Mucosa of descending colon (tissue), 3 donors: Measurements from ENCODE around the gene STK32C. TPM values are rescaled to one million over a fixed set of nuclear protein-coding genes. Genes with fewer than 3 reads are reported as not detected.
"Not testable (repeated sequence)": the region's sequence is repeated elsewhere in the genome, so short reads cannot be mapped to it uniquely, and the experiment has no call there.

Experiments
- ATAC-seq: fragments of 200-7000 bp; cut with Tn5 transposase; one replicate; pipeline ENCODE4 v1.9.1; 2020; ENCODE audit warnings: mild to moderate bottlenecking, moderate library complexity
- DNase-seq, 3 donors: peaks; one replicate each; pipeline ENCODE4 v3.0.0-alpha.2; 2020
- H3K36me3 ChIP-seq: fragments of 200-600 bp; one replicate; pipeline ENCODE4 v1.8.0; 2021; ENCODE audit warnings: low read depth, mild to moderate bottlenecking
- H3K4me1 ChIP-seq: fragments of 200-600 bp; one replicate; pipeline ENCODE4 v1.8.0; 2021; ENCODE audit warnings: low read depth, mild to moderate bottlenecking
- H3K4me3 ChIP-seq: fragments of 200-600 bp; one replicate; pipeline ENCODE4 v1.8.0; 2021; ENCODE audit warnings: mild to moderate bottlenecking
- H3K9me3 ChIP-seq: fragments of 200-600 bp; one replicate; pipeline ENCODE4 v1.8.0; 2021; ENCODE audit warnings: mild to moderate bottlenecking
- CTCF ChIP-seq: fragments of 200-600 bp; IDR thresholded peaks from one replicate; pipeline ENCODE4 v1.8.0; 2022; ENCODE audit warnings: antibody characterized with exemption, mild to moderate bottlenecking
- intact Hi-C, 2 donors: fragments of 100-400 bp; cut with DNase I in 1 of 2; cut with micrococcal nuclease in 1 of 2; formaldehyde crosslinking; loops; one replicate each; pipeline versions ENCODE4 v1.11.0 to v1.11.1; 2022; cut with DNase I, micrococcal nuclease
- total RNA-seq, 3 donors: library from RNA; stranded (reverse); fragmentation: NEBNext Ultra II Directional in 2 of 3; extraction: Animal tissue kit (Norgen Biotek cat#: 25700) in 2 of 3; gene quantifications; one replicate each; pipeline versions ENCODE4 v1.2.1 to v1.2.4, GENCODE V29; 2021 to 2023
- donor health status: DM: no; HTN: no; CAD: no; lungs with moderate emphysema.
- donor health status: DM: no; HTN: no; CAD: no.
- donor health status: DM: no; HTN: yes; CAD: no.

Gene STK32C
- total RNA-seq, 3 donors from 2014 or later = 4.5 to 11.5 (median 11.1) TPM

DNA sequence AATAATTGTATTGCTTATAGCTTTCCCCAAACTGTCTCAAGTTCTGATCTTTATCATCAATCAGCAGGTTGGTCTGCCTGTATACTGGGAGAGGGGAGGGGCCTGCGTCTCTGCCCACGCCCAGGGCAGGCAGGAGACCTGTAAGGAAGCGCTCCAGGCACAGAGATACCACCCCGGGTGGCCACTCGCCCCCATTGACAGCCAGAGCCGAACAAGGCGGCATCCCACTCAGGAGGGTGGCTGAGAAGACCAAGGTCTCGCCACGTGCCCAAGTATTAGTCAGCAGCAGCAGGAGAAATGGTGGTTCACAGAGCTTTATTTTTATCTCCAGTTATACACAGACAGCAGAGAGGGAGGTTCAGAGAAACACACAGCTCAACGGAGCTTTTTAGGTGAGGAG, 7.2 kb downstream of the STK32C start:
- H3K4me3 ChIP-seq = no peak overlapping the region
- TF ChIP-seq CTCF = no peak
- DNase-seq (peak in 2 of 3 donors; percentile 6 to 22), ATAC-seq (no peak)
- no peaks in the 10 kb centered on the region for H3K4me1 ChIP-seq
- no peaks in the 10 kb centered on the region for H3K9me3 ChIP-seq
- intact Hi-C loops = no loop called here
- H3K36me3 ChIP-seq = no peaks in the 10 kb centered on the region

DNA sequence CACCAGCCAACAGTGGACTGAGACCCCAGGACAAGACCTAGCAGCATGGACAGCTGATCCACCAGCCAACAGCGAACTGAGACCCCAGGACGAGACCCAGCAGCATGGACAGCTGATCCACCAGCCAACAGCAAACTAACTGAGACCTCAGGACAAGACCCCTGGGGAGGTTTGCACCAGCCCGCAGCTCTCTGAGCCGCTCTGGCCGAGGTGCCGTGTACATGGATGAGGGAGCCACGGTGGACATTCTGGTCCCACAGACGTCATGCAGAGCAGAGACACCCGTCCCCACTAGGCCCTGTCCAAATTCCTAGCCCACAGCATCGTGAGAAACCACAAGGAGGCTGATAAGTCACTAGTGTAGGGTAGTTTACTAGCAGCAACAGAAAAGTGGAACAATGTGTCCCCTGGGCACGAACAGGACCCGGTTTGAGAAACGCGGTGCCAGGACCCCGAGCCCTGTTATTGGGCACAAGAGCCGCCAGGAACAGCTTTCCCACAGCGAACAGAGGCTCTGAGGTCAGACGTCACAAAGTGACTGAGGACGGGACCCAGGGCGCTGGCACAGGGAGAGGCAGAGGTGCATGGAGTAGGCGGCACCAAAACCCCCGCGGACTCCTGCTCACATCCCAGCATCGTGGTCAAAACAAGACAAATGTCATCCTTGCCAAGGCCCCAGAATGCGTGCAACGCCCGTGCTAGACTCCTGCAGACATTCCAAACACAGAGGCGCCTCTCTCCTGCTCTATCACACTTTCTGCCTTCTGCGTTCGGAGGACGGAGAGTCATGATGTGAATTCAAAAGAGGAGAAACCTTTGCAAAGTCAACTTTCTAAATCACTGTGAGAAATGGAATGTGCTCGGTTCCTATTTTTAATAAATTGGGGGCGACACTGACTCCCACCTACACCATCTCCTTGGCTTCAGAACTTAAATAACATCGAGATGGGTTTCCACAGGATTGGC, 8.1 kb downstream of the STK32C start:
- intact Hi-C loops = no loop called here
- no peaks in the 10 kb centered on the region for H3K36me3 ChIP-seq
- no peaks in the 10 kb centered on the region for H3K4me1 ChIP-seq
- no peak for ATAC-seq
- no peak overlapping the region for H3K4me3 ChIP-seq
- H3K9me3 ChIP-seq = no peaks in the 10 kb centered on the region
- TF ChIP-seq CTCF = no peak
- peak in 2 of 3 donors; percentile 14 to 22 for DNase-seq

DNA sequence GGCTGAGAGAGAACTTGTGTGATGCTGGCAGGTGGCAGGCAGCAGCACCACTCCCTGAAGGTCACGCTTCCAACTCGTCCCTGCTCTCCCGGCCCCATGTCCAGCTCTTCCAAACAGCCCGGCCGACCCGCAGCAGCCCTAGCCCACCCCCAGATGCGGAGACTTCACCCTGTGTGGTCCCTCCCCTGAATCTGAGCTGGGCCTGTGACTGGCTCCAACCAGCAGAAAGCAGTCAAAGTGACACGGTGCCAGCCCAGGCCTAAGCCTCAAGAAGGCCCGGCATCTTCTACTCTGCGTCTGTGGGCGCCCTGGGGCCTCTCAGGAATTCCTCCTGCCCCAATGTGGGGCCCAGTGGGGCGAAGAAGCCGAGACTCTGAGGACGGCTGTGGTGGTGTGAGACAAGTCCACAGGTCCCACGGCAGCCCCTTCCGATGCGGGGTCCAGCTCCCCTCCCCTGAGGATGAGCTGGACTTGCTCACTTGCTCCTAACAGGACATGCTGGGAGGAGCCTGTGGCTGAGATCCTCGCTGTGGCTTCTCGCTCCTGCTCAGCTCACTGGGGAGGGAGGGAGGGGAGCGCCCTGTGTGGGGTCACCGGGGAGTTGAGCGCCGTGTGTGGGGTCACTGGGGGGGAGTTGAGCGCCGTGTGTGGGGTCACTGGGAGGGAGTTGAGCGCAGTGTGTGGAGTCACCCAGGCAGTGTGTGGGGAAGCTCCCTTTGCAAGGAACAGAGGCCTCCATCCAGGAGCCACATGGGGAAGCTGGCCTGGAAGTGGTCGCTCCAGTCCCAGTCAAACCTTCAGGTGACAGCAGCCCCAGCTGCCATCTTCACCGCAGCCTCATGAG, 9.5 kb downstream of the STK32C start:
- Histone ChIP-seq H3K4me3 (no peak overlapping the region), H3K36me3 (no peaks in the 10 kb centered on the region), H3K4me1 (no peaks in the 10 kb centered on the region), H3K9me3 (no peaks in the 10 kb centered on the region)
- intact Hi-C loops = no loop called here
- DNase-seq (peak in 2 of 3 donors; percentile 14 to 37), ATAC-seq (no peak)
- no peak for TF ChIP-seq CTCF

DNA sequence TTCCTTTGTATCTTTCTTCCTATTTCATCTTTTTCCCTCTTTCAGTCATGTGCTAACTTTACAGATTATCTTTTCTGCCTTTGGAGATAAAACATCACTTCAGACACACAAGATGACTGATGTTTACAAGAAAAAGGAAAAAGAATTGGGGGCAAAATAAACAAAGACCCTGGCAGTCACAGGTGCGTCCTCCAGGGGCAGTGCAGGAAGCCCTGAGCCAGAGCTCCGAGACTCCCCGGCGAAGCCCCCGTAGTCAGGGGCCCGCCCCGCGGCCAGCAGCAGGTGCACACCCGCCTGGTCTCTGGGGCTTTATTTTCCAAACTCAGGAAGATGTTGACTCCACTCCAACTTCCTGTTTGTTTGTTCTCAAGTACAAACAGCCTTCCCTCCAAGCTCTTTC, 10.2 kb downstream of the STK32C start:
- no peaks in the 10 kb centered on the region for H3K36me3 ChIP-seq
- intact Hi-C loops = no loop called here
- DNase-seq (peak in 2 of 3 donors; percentile 1 to 22), ATAC-seq (no peak)
- no peaks in the 10 kb centered on the region for H3K4me1 ChIP-seq
- TF ChIP-seq CTCF = no peak
- no peaks in the 10 kb centered on the region for H3K9me3 ChIP-seq
- H3K4me3 ChIP-seq = no peak overlapping the region

DNA sequence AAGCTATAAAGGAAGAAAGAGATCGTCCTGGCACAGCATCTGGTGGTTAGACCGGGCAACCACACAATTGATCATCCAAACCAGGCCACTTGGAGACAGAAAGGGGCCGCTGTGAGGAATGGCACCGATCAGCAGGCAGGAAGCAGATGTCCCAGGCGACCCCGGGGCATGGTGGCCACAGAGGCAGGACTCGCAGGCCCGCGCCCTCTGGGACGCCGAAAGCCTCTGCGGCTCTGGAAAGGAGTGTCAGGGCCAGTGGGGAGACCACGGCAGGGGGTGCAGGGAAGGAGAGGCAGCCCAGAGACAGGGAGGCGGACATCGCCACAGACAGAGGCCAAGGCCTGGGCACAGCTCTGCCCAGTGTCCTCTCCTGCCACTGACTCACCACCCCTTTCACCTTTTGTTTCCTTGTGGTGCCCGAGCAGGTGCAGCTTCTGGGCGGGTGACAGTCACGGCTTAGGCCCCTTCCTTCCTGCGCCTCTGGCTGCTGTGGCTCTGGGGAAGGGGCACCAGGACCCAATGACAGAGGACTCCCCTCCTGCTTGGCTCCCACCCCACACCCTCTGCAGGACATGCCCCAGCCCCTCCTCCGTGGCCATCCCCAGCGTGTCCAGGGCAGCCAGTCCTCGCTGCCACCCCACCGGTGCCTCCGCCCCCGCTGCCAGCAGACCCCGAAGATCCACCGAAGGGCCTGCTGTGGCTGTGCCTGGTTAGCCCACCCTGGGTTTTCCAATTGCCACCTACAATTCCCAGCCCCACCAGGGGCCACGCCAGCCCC, 10.9 kb downstream of the STK32C start:
- Histone ChIP-seq H3K36me3 (no peaks in the 10 kb centered on the region), H3K9me3 (no peaks in the 10 kb centered on the region), H3K4me3 (no peak overlapping the region), H3K4me1 (no peaks in the 10 kb centered on the region)
- ATAC-seq (no peak), DNase-seq (peak in 2 of 3 donors; percentile 5 to 31)
- TF ChIP-seq CTCF = no peak
- intact Hi-C loops = no loop called here

DNA sequence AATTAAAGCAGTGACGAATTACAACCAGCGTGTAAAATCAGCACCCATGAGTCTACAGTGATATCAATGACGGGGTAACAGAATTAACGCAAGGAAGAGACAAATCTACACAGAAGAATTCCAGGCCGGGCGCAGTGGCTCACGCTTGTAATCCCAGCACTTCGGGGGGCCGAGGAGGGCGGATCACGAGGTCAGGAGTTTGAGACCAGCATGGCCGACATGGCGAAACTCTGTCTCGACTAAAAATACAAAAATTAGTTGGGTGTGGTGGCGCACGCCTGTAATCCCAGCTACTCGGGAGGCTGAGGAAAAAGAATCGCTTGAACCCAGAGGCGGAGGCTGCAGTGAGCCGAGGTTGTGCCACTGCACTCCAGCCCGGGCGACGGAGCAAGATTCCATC, 12.3 kb downstream of the STK32C start:
- H3K36me3 ChIP-seq, H3K4me1 ChIP-seq, intact Hi-C loops, H3K9me3 ChIP-seq, ATAC-seq, H3K4me3 ChIP-seq: not testable (repeated sequence)
- peak in 1 of 3 donors; percentile 23 for DNase-seq
